Rectal smooth muscle tissue (tissue), 1 donor: ENCODE measurements around the gene ERLIN1.

Source experiments
- H3K27ac ChIP-seq: one replicate; pipeline ENCODE4 v1.7.0; 2013; ENCODE audit warnings: low read depth, low read length, inconsistent platforms
- H3K27me3 ChIP-seq: one replicate; pipeline ENCODE4 v1.7.0; 2013; ENCODE audit warnings: low read length; ENCODE audit not compliant: control insufficient read depth, insufficient read depth
- H3K36me3 ChIP-seq: one replicate; pipeline ENCODE4 v1.7.0; 2013; ENCODE audit warnings: low read length; ENCODE audit not compliant: control insufficient read depth, insufficient read depth
- H3K4me1 ChIP-seq: one replicate; pipeline ENCODE4 v1.7.0; 2013; ENCODE audit warnings: low read length; ENCODE audit not compliant: control insufficient read depth, insufficient read depth
- H3K4me3 ChIP-seq: one replicate; pipeline ENCODE4 v1.7.0; 2013; ENCODE audit warnings: low read length
- H3K9ac ChIP-seq: one replicate; pipeline ENCODE4 v1.7.0; 2013; ENCODE audit warnings: low read length

ERLIN1 gene

GRCh38 chr10:100185364-100186252 is at the start of gene ERLIN1:
TSS of gene ERLIN1 (minus strand) at chr10:100186029. CDS start at chr10:100185626, 403 bp downstream.
- Histone ChIP-seq H3K4me1 (peaks cover 5% of the 10 kb centered on the region), H3K36me3 (peaks cover 4% of the 10 kb centered on the region), H3K4me3 (peak within 1 kb of the TSS; percentile 85), H3K27ac (peak within 1 kb of the TSS; percentile 82), H3K27me3 (no peaks in the 10 kb centered on the region), H3K9ac (peak within 1 kb of the TSS; percentile 94)

- no peaks in the 10 kb centered on the region for H3K4me1 ChIP-seq
- no peak overlapping the region for H3K27ac ChIP-seq
- H3K4me3 ChIP-seq: no peak overlapping the region
- H3K9ac ChIP-seq: no peak overlapping the region
- H3K27me3 ChIP-seq: no peaks in the 10 kb centered on the region
- peaks cover 9% of the 10 kb centered on the region for H3K36me3 ChIP-seq
Measured at GRCh38 chr10:100232101-100232500, 46.3 kb upstream of the ERLIN1 start.

- H3K27ac ChIP-seq: peak overlapping the region; percentile 79
- peaks cover 5% of the 10 kb centered on the region for H3K36me3 ChIP-seq
Measured at GRCh38 chr10:100229819-100230422, 44.1 kb upstream of the ERLIN1 start.

GRCh38 chr10:100223879-100224278 is 38.0 kb upstream of the ERLIN1 start:
- Histone ChIP-seq H3K4me1 (no peaks in the 10 kb centered on the region), H3K27me3 (no peaks in the 10 kb centered on the region), H3K36me3 (peaks cover 6% of the 10 kb centered on the region), H3K27ac (no peak overlapping the region), H3K9ac (no peak overlapping the region), H3K4me3 (no peak overlapping the region)

More at GRCh38 chr10:100229819-100230422, 44.1 kb upstream of the ERLIN1 start:
- H3K4me1 ChIP-seq: no peaks in the 10 kb centered on the region
- H3K4me3 ChIP-seq: peak overlapping the region; percentile 92
- no peaks in the 10 kb centered on the region for H3K27me3 ChIP-seq
- H3K9ac ChIP-seq: peak overlapping the region; percentile 72

- Histone ChIP-seq H3K36me3 (peaks cover 11% of the 10 kb centered on the region), H3K4me1 (no peaks in the 10 kb centered on the region), H3K9ac (no peak overlapping the region), H3K27ac (no peak overlapping the region), H3K27me3 (no peaks in the 10 kb centered on the region), H3K4me3 (no peak overlapping the region)
Measured at GRCh38 chr10:100222529-100222928, 36.7 kb upstream of the ERLIN1 start.

- no peaks in the 10 kb centered on the region for H3K4me1 ChIP-seq
- no peak overlapping the region for H3K27ac ChIP-seq
- no peak overlapping the region for H3K4me3 ChIP-seq
- no peak overlapping the region for H3K9ac ChIP-seq
- peaks cover 19% of the 10 kb centered on the region for H3K36me3 ChIP-seq
- H3K27me3 ChIP-seq: no peaks in the 10 kb centered on the region
Measured at GRCh38 chr10:100216006-100216405, 30.2 kb upstream of the ERLIN1 start.

GRCh38 chr10:100209303-100209702 is 23.5 kb upstream of the ERLIN1 start:
- no peak overlapping the region for H3K4me3 ChIP-seq
- no peaks in the 10 kb centered on the region for H3K27me3 ChIP-seq
- no peak overlapping the region for H3K9ac ChIP-seq
- H3K27ac ChIP-seq: no peak overlapping the region
- H3K4me1 ChIP-seq: no peaks in the 10 kb centered on the region
- H3K36me3 ChIP-seq: peaks cover 2% of the 10 kb centered on the region

GRCh38 chr10:100208276-100208675 is 22.4 kb upstream of the ERLIN1 start:
- Histone ChIP-seq H3K27ac (no peak overlapping the region), H3K36me3 (peaks cover 7% of the 10 kb centered on the region), H3K4me3 (no peak overlapping the region), H3K27me3 (no peaks in the 10 kb centered on the region), H3K9ac (no peak overlapping the region), H3K4me1 (no peaks in the 10 kb centered on the region)

GRCh38 chr10:100204370-100204769 is 18.5 kb upstream of the ERLIN1 start:
- Histone ChIP-seq H3K27me3 (no peaks in the 10 kb centered on the region), H3K4me3 (no peak overlapping the region), H3K4me1 (no peaks in the 10 kb centered on the region), H3K36me3 (peaks cover 11% of the 10 kb centered on the region), H3K9ac (no peak overlapping the region), H3K27ac (no peak overlapping the region)

GRCh38 chr10:100201549-100201948 is 15.7 kb upstream of the ERLIN1 start:
- Histone ChIP-seq H3K36me3 (peaks cover 16% of the 10 kb centered on the region), H3K4me3 (no peak overlapping the region), H3K9ac (no peak overlapping the region), H3K27me3 (no peaks in the 10 kb centered on the region), H3K27ac (no peak overlapping the region), H3K4me1 (no peaks in the 10 kb centered on the region)

GRCh38 chr10:100194711-100195110 is 8.9 kb upstream of the ERLIN1 start:
- H3K4me3 ChIP-seq: no peak overlapping the region
- H3K4me1 ChIP-seq: no peaks in the 10 kb centered on the region
- no peaks in the 10 kb centered on the region for H3K27me3 ChIP-seq
- no peak overlapping the region for H3K27ac ChIP-seq
- H3K9ac ChIP-seq: no peak overlapping the region
- H3K36me3 ChIP-seq: peaks cover 15% of the 10 kb centered on the region

- Histone ChIP-seq H3K4me1 (no peaks in the 10 kb centered on the region), H3K27ac (no peak overlapping the region), H3K36me3 (peaks cover 13% of the 10 kb centered on the region), H3K4me3 (no peak overlapping the region), H3K27me3 (no peaks in the 10 kb centered on the region), H3K9ac (no peak overlapping the region)
Measured at GRCh38 chr10:100192350-100192749, 6.5 kb upstream of the ERLIN1 start.
